H9 (cell line): ENCODE results near the gene SRP9. TPM values are rescaled to one million over a fixed set of nuclear protein-coding genes. Genes with fewer than 3 reads are reported as not detected.

Source experiments
- DNase-seq: peaks from one replicate; pipeline ENCODE4 v3.0.0-alpha.2; 2017
- H2AFZ ChIP-seq: one replicate; pipeline ENCODE4 v1.6.1; 2013; ENCODE audit warnings: mild to moderate bottlenecking, low read length, control low read depth, moderate library complexity
- H2AK5ac ChIP-seq: 2 replicates; pipeline ENCODE4 v1.6.1; 2013; ENCODE audit warnings: low read length, control low read depth, mixed read lengths; ENCODE audit not compliant: insufficient read length
- H2BK120ac ChIP-seq: one replicate; pipeline ENCODE4 v1.6.1; 2013; ENCODE audit warnings: low read depth, mild to moderate bottlenecking, low read length, control low read depth, inconsistent platforms; ENCODE audit not compliant: poor library complexity, severe bottlenecking
- H2BK12ac ChIP-seq: 2 replicates; pipeline ENCODE4 v1.6.1; 2013; ENCODE audit warnings: low read length, control low read depth, mixed read lengths, low read depth; ENCODE audit not compliant: insufficient read length
- H2BK15ac ChIP-seq: 2 replicates; pipeline ENCODE4 v1.6.1; 2013; ENCODE audit warnings: low read depth, low read length, control low read depth
- H2BK20ac ChIP-seq: one replicate; pipeline ENCODE4 v1.6.1; 2013; ENCODE audit warnings: low read depth, mild to moderate bottlenecking, low read length, control low read depth, inconsistent platforms; ENCODE audit not compliant: poor library complexity, severe bottlenecking
- H2BK5ac ChIP-seq: 2 replicates; pipeline ENCODE4 v1.6.1; 2013; ENCODE audit warnings: low read length, control low read depth, mixed read lengths; ENCODE audit not compliant: insufficient read length
- H3K14ac ChIP-seq: 2 replicates; pipeline ENCODE4 v1.6.1; 2013; ENCODE audit warnings: low read length, control low read depth; ENCODE audit not compliant: insufficient read depth
- H3K18ac ChIP-seq: 2 replicates; pipeline ENCODE4 v1.6.1; 2013; ENCODE audit warnings: low read depth, mild to moderate bottlenecking, mixed read lengths, low read length, control low read depth; ENCODE audit not compliant: insufficient read length
- H3K23ac ChIP-seq: 2 replicates; pipeline ENCODE4 v1.6.1; 2013; ENCODE audit warnings: low read length, control low read depth, mixed read lengths, low read depth; ENCODE audit not compliant: insufficient read length
- H3K23me2 ChIP-seq: 2 replicates; pipeline ENCODE4 v1.6.1; 2013; ENCODE audit warnings: low read depth, mild to moderate bottlenecking, mixed read lengths, low read length, control low read depth; ENCODE audit not compliant: insufficient read length, poor library complexity, severe bottlenecking
- H3K27ac ChIP-seq: 2 replicates; pipeline ENCODE4 v1.5.1; 2013; ENCODE audit warnings: low read length, control low read depth, mixed read lengths, low read depth; ENCODE audit not compliant: insufficient read length
- H3K27me3 ChIP-seq: 2 replicates; pipeline ENCODE4 v1.6.1; 2013; ENCODE audit warnings: low read length, control low read depth, inconsistent platforms; ENCODE audit not compliant: insufficient read depth
- H3K4ac ChIP-seq: 2 replicates; pipeline ENCODE4 v1.6.1; 2013; ENCODE audit warnings: low read depth, mild to moderate bottlenecking, control low read depth, inconsistent platforms, low read length, moderate library complexity
- H3K4me1 ChIP-seq: 2 replicates; pipeline ENCODE4 v1.6.1; 2013; ENCODE audit warnings: low read length, control low read depth, inconsistent platforms; ENCODE audit not compliant: insufficient read depth
- H3K4me2 ChIP-seq: 2 replicates; pipeline ENCODE4 v1.6.1; 2013; ENCODE audit warnings: low read length, control low read depth, mixed read lengths; ENCODE audit not compliant: insufficient read length, insufficient read depth
- H3K56ac ChIP-seq: 2 replicates; pipeline ENCODE4 v1.6.1; 2013; ENCODE audit warnings: low read depth, mild to moderate bottlenecking, mixed read lengths, low read length, control low read depth; ENCODE audit not compliant: insufficient read length
- H3K79me1 ChIP-seq: 2 replicates; pipeline ENCODE4 v1.6.1; 2013; ENCODE audit warnings: low read depth, mild to moderate bottlenecking, moderate library complexity, low read length, control low read depth, inconsistent platforms; ENCODE audit not compliant: insufficient read depth, poor library complexity, severe bottlenecking
- H3K79me2 ChIP-seq: 2 replicates; pipeline ENCODE4 v1.6.1; 2013; ENCODE audit warnings: low read length, control low read depth, inconsistent platforms; ENCODE audit not compliant: insufficient read depth
- H3K9ac ChIP-seq: 2 replicates; pipeline ENCODE4 v1.6.1; 2013; ENCODE audit warnings: low read length, control low read depth, mixed read lengths; ENCODE audit not compliant: insufficient read length; ENCODE audit errors: extremely low read depth
- H3K9me3 ChIP-seq: one replicate; pipeline ENCODE4 v1.6.1; 2013; ENCODE audit warnings: low read depth, low read length, inconsistent platforms; ENCODE audit not compliant: control insufficient read depth
- H3T11ph ChIP-seq: one replicate; pipeline ENCODE4 v1.6.1; 2013; ENCODE audit warnings: mild to moderate bottlenecking, low read length, control low read depth, inconsistent platforms
- H4K20me1 ChIP-seq: one replicate; pipeline ENCODE4 v1.6.1; 2013; ENCODE audit not compliant: control insufficient read depth, insufficient read length, insufficient read depth
- H4K5ac ChIP-seq: 2 replicates; pipeline ENCODE4 v1.6.1; 2013; ENCODE audit warnings: low read depth, mild to moderate bottlenecking, mixed read lengths, low read length, control low read depth; ENCODE audit not compliant: insufficient read length
- H4K8ac ChIP-seq: replicated peaks from 2 replicates; pipeline ENCODE4 v1.6.1; 2013; ENCODE audit warnings: low read length, control low read depth, mixed read lengths, low read depth; ENCODE audit not compliant: insufficient read length
- H4K91ac ChIP-seq: 2 replicates; pipeline ENCODE4 v1.6.1; 2013; ENCODE audit warnings: low read depth, mild to moderate bottlenecking, moderate library complexity, mixed read lengths, low read length, control low read depth; ENCODE audit not compliant: insufficient read length
- H3K27ac Mint-ChIP-seq, 3 experiments: 2 replicates in 2 of 3; 3 replicates in 1 of 3; pipeline ENCODE4 v1.8.0; 2020 to 2021; ENCODE audit warnings: mixed read lengths in 3 of 3, mild to moderate bottlenecking in 1 of 3, moderate library complexity in 1 of 3
- H3K27me3 Mint-ChIP-seq: 2 replicates; pipeline ENCODE4 v1.8.0; 2021; ENCODE audit warnings: low read depth, mild to moderate bottlenecking, moderate library complexity, mixed read lengths
- H3K36me3 Mint-ChIP-seq, 3 experiments: 2 replicates in 2 of 3; 3 replicates in 1 of 3; pipeline ENCODE4 v1.8.0; 2020 to 2021; ENCODE audit warnings: low read depth in 3 of 3, mixed read lengths in 3 of 3; ENCODE audit not compliant: insufficient read depth in 1 of 3
- H3K4me1 Mint-ChIP-seq, 2 experiments: 2 replicates each; pipeline ENCODE4 v1.8.0; 2020; ENCODE audit warnings: mixed read lengths in 2 of 2
- H3K4me3 Mint-ChIP-seq, 2 experiments: 2 replicates in 1 of 2; 3 replicates in 1 of 2; pipeline ENCODE4 v1.8.0; 2020 to 2021; ENCODE audit warnings: mild to moderate bottlenecking in 2 of 2, mixed read lengths in 2 of 2, moderate library complexity in 1 of 2
- H3K9me3 Mint-ChIP-seq, 2 experiments: 2 replicates in 1 of 2; 3 replicates in 1 of 2; pipeline ENCODE4 v1.8.0; 2020; ENCODE audit warnings: mild to moderate bottlenecking in 2 of 2, mixed read lengths in 2 of 2, moderate library complexity in 1 of 2
- CTCF ChIP-seq: fragments of 200-600 bp; sonication (generic); conservative IDR thresholded peaks from 3 replicates; pipeline ENCODE4 v1.8.0; 2021; ENCODE audit warnings: antibody characterized with exemption, mild to moderate bottlenecking
- WGBS: extraction: QIAGEN DNeasy Blood & Tissue Kit; methylation state at CpG from one replicate; pipeline ENCODE4 v1.1.7; 2013; ENCODE audit warnings: missing lambda C conversion rate, low lambda C conversion rate, mixed read lengths; ENCODE audit not compliant: insufficient read length; ENCODE audit errors: extremely low coverage; 5-methylcytosine and 5-hydroxymethylcytosine counted together
- total RNA-seq: library from RNA; stranded (reverse); gene quantifications from 2 replicates; pipeline ENCODE4 v1.2.1, GENCODE V29; 2021

SRP9 gene
- total RNA-seq, 1 experiment from 2014 or later = 403 TPM

DNA sequence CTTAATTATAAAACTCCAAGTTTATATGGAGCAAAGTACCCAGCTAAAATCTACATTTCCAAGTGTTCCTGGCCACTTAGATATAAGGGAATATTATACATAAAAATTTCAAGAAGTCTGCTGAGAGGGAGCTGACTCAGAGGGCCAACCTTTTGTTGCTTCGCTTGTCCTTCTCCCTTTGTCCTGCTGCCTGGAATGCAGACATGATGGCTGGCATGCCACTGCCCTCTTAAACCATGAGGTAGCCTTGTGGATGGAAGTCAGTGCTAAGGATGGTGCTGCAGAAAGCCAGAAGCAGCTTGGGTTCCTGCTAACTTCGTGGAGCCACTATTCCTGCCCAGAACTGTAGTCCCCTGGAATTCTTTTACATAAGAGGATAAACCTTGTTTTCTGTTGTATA lies 38.9 kb upstream of the SRP9 start:
- Histone ChIP-seq H2BK5ac (no peak overlapping the region), H3K23me2 (no peaks in the 10 kb centered on the region), H3K14ac (no peak overlapping the region), H3K79me1 (no peaks in the 10 kb centered on the region), H2BK20ac (no peak overlapping the region), H4K91ac (no peak overlapping the region), H4K8ac (no peak overlapping the region), H3K9ac (no peak overlapping the region), H2BK12ac (no peak overlapping the region), H4K5ac (no peak overlapping the region), H2AFZ (no peak overlapping the region), H3K4ac (no peak overlapping the region), H2BK120ac (no peak overlapping the region), H4K20me1 (no peaks in the 10 kb centered on the region), H3T11ph (no peak overlapping the region), H3K56ac (no peak overlapping the region), H3K9me3 (no peaks in the 10 kb centered on the region), H3K27ac (no peak overlapping the region), H3K79me2 (no peaks in the 10 kb centered on the region), H3K18ac (no peak overlapping the region), H3K4me2 (no peak overlapping the region), H3K4me1 (no peaks in the 10 kb centered on the region), H3K23ac (no peak overlapping the region), H3K27me3 (peaks cover 2% of the 10 kb centered on the region; the same call in 1 of the 2 replicates), H2BK15ac (no peak overlapping the region), H2AK5ac (no peak overlapping the region)
- Mint-ChIP-seq H3K9me3 (peaks cover 0 to 2% of the 10 kb centered on the region in 2 experiments; a peak in 1 of 5 replicates), H3K36me3 (no peaks in the 10 kb centered on the region), H3K4me3 (no peak overlapping the region), H3K27me3 (peaks cover 95% of the 10 kb centered on the region), H3K4me1 (peaks cover 6% of the 10 kb centered on the region in 2 experiments; a peak in 3 of 4 replicates), H3K27ac (no peak overlapping the region)
- no peak for TF ChIP-seq CTCF
- DNase-seq = no peak
- no CpG with 5 or more reads among the region's 2 CpGs for WGBS
